GM20431 (cell line): ENCODE data around the gene RSPH3.
"Not testable (repeated sequence)": the region's sequence is repeated elsewhere in the genome, so short reads cannot be mapped to it uniquely, and the experiment has no call there.

Source experiments
- in situ Hi-C: fragments of 300-500 bp; cut with MseI, MboI; formaldehyde crosslinking; loops from one replicate; pipeline ENCODE4 v1.15.0; 2020; ENCODE audit warnings: low sequenced_read_pairs; ENCODE audit not compliant: unreplicated experiment

Gene RSPH3, protein sequence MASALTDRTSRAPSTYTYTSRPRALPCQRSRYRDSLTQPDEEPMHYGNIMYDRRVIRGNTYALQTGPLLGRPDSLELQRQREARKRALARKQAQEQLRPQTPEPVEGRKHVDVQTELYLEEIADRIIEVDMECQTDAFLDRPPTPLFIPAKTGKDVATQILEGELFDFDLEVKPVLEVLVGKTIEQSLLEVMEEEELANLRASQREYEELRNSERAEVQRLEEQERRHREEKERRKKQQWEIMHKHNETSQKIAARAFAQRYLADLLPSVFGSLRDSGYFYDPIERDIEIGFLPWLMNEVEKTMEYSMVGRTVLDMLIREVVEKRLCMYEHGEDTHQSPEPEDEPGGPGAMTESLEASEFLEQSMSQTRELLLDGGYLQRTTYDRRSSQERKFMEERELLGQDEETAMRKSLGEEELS

DNA sequence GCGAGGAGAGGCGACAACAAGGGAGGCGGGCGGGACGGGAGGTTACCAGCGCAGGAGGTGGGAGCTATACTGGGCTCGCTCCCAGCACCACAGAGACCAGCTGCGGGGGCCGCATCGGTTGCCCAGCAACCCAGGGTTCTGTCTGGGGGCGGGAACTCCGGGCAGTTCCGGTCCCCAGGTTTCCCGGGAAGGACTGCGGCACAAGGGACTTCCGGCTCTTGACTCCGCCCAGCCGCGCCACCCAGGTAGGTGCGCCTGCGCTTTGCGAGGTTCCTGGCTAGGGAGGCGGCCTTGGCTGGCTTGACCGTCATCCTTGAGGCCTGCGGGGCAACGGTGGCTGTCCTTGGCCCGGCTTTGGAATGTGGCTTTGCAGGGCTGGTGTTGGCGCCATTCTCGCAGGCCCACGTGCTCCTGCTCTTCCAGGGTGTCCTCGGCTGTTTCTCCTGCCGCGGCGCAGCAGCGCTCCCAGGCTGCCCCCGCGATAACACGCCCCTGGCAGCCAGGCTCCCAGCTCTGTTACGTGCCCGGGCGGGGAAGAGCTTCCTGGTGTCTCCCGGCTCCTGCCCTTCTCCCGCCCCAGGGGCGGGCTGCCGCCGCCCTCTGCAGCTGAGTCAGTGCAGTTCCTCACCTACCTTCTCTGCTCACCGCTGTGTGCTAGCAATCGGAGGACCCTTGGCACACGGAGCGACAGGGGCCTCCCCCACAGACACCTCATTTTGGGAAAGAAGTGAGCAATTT is at the start of gene RSPH3:
Gene RSPH3, minus strand, starts transcription at position 537 of the 738 bp plus-strand sequence. CDS start 652 bp downstream, outside the sequence.
- in situ Hi-C loops, result loop anchor here (10.0 to 25.0 kb wide), 2 partner anchors 105 to 788 kb away; no protein-coding TSS in a partner anchor

DNA sequence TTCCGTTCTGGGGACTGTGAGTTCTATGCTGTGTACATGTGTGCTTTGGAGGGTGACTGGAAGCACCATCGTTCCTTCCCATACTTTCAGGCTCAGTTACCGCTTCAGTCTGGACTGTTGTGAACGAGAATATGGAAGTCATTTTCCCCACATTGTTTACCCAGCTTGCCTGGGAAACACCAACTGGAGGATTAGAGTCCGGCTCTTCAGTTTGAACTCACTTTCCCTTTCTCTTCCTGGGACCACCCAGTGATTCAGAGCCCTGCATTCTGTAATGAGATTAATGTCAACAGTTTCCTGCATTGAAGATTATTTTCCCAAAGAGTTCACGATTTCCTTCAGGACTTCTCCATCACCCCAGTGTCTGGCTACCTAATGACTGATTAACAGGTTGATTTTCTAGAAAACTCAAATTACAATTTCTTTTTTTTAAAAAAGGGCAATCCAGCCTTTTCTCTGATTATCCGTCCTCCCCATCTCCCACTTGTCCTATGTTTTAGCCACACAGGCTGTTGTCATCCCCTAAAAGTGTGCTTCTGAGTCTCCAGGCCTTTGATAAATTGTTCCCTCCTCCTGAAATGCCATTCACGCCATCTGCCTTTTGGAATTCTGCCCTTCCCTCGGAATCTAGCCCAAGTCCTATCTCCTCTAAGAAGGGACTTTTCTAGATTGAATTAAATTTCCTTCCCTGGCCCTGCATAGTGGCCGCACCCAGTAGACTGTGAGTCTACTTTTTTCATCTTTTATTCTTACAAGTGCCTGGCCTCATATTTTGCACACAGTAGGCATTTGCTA is 48.1 kb upstream of the RSPH3 start:
- in situ Hi-C loops, result no loop called here

DNA sequence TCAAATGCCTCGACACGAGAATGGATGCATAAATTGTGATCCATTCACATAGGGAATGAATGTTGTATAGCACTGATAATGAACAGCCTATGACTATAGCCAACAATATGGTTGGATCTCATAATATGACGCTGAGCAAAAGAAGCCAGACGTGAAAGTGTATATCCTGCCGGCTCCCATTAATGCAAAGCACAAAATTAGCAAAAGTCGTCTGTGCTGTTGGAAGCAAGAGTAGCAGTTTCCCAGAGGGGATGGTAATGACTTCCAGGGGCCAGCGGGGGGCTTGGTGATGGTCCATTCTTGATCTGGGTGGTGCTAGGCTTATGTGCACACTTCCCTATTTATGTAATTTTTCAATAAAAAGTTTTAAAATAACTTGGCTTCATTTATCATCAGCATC is 45.8 kb upstream of the RSPH3 start:
- in situ Hi-C loops, result no loop called here

DNA sequence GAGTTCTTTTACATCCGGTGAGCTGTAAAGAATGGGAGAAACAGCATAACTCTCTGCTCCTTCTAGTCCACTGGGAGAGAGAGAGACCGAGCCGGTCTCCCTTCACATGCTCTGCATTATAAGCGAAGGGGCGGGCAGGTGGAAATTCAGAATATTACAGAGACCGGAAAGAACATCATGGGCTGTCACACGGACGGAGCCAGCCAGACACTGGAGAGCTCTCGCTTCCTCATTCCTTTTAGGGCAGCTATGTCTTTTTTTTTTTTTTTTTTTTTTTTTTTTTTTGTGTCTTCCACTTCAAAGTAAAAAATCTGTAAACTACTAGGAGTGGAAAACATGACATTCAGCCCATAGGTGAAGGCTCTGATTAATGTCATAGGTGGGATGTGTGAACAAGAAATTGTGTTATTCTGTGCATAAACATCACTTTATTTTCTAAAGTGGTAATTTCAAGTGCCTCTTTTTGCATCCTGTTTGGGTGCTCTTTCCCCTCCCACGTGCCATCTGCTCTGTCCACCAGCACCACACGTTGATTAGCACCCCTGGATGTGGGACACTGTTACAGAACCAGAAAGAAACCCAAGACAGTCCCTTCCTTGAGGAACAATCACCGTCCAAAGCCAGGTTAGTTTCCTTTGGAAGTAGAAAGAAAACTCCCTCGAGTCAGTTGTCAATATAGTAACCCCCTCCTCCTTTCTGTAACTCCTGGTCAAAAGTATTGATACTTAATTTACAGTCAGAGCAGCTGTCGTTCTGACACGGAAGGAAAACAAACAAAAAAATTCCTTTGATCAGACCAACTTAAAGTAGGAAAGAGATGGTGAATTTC is 45.1 kb upstream of the RSPH3 start, which contains the start of gene TAGAP:
Gene TAGAP, minus strand, starts transcription at position 93 of the 829 bp plus-strand sequence. CDS start 845 bp downstream, outside the sequence.
- in situ Hi-C loops, result no loop called here

DNA sequence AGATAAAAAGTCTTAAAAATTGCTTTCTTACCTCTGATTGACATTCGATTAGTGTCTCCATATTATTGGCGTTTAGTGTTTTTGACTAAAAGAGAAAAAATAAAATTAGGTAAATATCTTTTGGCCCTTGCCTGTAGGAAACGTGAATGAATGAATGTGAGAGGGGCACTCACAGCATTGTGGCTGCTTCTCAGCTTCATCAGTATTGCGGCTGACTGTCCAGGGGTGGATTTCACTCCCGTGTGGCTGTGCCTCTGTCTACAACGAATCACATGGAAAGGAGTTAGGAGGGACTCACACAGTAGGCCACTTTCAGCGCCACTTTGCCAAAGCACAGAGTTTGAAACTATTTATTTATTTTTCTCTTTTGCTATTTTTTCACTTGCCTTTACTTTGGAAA is 43.9 kb upstream of the RSPH3 start:
- in situ Hi-C loops, result no loop called here

DNA sequence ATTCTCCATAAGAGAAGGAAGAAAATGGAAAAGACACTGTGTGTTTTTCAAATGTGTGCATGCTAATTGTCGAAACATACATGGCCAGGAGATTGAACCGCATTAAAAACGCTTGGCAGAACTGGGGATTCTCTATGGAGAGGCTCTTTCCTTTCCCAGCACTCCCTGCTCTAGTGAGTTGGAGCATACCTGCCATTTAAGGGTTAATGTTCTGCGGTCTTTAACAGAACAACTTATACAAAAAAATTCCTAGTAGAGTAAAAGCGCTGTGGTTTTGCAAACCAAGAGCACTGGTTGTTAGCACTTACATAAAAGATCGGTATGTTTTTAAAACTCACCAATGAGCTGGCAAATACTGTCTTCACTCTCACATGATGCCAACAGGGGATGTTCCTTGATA is 43.2 kb upstream of the RSPH3 start:
- in situ Hi-C loops, result no loop called here

DNA sequence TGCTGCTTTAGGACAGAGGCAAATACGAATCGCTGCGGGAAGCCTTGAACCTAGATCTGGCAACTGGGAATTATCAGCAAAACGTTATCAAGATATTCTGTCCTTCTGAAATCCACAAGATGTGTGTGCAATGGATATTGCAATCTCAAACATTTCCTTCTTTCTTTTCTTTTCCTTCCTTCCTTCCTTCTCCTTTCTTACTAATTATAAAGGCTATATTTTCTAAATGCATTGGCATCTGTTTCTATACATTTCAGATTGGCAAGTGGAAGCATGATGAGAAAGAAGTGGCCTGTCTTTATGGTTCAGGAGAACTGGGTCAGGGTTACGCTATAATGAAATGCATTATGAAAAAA is 42.8 kb upstream of the RSPH3 start:
- in situ Hi-C loops, result no loop called here

DNA sequence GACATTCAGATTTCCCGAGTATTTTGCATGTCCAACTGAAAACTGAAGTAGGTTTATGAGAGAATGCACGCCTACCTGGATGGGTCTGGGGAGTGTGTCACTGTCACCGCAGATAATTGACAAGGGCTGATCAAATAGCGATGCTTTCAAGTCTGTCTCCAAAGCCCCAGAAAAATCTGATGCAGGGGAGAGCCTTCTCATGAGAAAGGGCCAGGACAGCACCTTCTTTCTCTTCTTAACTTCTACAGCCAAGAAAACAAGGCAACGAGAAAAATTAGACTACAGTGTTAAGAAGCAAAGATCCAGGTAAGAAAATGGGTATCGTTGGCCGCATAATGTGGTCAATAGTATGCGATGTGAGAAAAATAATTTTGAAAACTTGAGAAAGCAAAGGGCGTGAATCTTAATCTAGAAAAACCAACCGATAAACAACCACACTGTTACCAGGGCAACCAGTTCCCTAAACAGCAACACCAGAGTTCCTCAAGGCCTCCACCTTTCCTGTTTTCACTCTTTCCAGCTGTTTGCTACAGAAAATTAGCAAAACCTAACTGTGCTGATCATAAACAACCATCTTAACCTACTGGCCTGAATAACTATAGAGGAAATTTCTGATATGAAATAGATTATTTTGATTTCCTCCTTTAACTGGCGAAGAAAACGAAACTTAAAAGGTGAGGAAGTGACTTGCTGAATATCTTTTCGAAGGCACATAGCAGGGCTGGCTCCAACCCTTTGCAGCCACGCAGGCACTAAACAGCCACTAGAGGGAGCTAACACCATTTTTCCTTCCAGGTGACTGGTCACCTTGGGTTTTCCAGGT is 42.2 kb upstream of the RSPH3 start:
- in situ Hi-C loops, result no loop called here

DNA sequence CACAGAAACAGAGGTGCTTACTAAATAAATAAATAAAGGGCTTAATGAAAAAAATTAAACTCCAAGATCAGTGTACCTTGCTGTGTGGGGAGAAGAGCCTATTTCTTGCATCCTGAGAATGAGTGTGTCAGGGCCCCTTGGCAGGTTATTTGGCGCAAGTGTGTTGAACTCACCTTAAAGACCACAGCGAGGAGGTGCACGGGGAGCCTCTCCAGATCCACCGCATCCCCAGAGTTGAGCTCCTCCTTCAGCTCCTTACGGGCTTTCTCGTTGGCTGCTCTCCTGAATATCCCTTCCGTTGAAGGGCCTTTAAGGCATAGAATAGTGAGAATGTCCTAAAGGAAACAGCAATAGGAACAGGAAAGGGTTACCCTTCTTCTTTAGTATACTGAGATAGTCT is 41.2 kb upstream of the RSPH3 start:
- in situ Hi-C loops, result no loop called here

DNA sequence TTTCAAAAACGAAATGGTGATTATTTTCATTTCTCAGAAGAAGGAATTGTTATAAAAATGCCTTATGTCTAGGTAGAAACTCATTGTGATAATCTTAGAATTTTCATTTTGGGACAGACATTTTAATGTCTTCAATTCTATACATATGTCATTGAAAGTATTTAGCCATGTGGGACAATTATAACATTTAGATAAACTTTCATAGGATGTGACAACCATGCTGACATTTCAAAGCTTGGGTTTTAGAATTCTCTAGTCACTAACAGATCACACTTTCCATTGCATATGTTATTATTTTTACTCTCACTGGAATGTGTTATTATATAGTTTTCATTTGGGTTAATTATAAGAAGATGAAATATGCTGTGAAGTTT is 39.9 kb upstream of the RSPH3 start:
- in situ Hi-C loops, result no loop called here

DNA sequence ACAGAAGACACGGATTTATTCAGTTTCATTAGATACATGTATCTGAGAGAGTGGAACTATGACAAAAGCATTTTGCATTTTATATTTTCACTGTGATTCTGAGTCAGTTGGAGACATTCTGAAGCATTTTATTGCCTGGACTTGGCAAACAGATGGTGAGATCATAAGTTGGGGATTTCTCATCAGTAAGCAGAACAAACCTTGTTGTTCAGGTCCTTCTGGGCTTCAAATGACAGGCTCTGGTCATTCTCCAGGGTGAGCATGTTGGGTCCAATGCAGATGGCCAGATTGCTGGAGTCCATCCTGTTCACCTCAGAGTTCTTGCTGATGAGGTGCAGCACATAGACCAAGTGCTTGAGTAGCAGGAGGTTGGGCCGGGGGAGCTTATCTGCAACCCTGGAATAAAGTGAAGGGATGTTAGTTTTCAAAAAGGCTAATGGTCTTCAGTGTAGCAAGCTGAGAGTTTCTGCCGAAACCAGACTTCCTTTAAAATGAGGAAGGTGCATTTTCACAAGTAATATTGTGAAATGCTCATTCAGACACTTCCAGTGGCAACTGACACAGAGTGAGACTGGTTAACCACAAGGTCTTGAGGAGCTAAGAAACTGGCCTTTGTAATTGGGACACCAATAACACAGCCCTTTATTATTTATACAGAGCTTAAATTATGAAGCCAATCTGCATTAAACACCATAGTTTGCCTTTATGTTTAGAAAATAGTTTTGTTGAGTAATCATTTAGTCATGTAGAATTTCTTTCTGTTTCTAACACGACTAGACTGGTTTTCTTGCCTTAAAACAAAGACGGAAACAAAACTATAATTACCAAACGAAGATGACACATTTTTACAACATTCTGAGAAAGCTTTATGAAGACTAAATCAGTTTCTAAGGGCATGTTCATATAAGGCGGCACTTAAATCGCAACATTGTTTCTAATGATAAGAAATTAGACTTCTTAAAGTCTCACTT is 39.2 kb upstream of the RSPH3 start:
- in situ Hi-C loops, result no loop called here

DNA sequence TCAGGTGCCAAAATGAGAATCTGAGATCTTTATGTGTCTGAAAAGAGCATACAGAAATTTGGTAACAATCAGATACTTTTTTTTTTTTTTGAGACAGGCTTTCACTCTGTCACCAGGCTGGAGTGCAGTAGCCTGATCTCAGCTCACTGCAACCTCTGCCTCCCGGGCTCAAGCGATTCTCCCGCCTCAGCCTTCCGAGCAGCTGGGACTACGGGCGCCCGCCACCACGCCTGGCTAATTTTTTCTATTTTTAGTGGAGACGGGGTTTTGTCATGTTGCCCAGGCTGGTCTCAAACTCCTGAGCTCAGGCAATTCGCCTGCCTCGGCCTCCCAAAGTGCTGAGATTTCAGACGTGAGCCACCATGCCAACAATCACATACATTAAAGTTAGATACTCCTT is 38.3 kb upstream of the RSPH3 start:
- in situ Hi-C loops, result not testable (repeated sequence)

DNA sequence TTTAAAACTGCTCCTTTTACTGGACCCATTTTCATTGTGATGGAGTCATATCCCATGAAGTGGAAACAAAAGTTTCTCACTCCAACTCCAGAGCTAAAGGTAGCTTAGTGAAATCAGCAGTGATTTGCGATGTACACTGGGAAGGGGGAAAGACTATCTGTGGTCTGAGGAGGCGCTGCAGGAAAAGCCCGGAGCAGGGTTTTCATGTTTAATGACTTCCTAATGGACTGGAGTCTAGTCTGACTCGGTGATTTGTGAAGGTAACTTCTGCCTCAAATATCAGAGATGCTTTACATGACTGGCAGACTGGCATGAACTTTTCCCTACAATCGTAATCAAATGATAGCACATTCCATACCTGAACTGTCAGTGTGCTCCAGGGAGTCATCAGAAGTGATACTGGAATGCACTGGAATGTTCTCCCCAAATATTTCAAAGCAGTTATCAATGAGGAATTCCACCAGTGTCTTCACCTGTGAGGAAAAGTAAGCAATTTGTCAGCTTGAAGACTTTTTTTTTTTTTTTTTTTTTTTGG is 37.8 kb upstream of the RSPH3 start:
- in situ Hi-C loops, result no loop called here

DNA sequence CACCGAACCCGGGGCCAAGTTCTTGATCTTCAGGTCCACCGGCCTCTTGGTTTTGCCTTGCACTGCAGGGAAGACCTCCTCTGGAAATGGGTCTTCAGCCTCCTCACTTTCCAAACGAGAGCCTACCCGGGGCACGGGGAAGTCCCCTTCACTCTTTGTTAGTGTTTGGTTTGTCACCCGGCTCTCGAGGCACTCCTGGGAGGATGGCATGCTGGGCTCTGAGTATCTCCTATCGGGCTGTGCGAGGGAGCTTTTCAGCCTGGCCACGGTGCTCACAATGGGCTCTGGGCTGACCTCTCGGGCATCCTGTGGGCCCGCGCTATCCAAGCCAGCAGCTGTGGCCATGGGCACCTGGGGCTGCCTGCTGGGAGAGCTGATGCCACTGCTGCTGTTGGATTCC is 36.7 kb upstream of the RSPH3 start:
- in situ Hi-C loops, result no loop called here

DNA sequence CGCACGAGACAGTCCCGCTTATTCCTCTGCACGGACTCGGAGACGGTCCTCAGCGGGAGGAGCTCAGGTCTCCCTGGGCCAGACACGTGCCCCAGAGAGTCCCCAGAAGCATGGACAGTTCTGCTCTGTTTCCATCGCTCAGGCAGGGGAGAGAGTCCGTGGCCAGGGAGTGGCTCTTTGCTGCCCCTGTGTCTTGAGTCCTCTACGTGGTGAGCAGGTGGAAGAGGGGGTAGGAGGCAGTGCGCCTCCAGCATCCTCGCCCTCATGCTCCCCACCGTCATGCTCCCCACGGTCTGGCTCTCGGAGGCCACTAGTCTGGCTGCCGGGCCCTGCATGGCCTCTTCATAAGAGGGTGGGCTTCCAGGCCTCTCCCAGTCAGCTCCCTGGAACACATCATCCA is 35.9 kb upstream of the RSPH3 start:
- in situ Hi-C loops, result no loop called here

DNA sequence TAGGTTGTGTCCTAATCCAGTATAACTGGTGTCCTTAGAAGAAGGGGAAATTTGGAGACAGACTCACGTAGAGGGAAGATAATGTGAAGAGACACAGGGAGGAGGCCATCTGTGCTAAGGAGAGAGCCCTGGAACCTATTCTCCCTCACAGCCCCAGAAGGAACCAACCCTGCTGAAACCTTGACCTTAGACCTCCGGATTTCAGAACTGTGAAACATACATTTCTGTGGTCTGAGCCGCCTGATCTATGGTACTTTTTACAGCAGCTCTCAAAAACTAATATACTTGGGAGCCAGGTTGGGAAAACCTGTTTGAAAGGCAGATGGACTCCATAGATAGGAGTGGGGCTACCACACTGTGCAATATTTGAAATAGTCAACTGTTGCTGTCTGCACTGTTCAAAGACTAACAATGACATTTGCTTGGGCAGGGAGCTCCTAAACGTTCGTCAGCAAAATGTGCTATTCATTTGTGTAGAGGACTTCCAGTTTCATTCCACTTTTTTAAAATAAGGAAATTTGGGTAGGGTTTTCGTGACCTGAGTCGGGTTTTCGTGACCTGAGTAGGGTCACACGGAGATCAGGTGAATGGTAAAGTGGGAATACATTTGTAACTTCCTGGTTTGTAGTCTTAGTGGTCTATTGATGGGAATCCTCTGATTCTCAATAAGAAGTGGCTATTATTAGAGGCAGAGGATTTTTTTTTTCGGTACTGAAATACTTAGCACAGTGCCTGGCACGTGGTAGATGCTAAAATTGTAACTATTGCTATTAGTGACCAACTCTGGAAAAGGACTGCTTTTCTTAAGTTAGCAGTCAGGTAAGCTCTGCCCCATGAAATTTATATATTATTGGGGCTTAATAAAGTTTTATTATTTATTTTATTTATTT is 33.4 kb upstream of the RSPH3 start:
- in situ Hi-C loops, result no loop called here

DNA sequence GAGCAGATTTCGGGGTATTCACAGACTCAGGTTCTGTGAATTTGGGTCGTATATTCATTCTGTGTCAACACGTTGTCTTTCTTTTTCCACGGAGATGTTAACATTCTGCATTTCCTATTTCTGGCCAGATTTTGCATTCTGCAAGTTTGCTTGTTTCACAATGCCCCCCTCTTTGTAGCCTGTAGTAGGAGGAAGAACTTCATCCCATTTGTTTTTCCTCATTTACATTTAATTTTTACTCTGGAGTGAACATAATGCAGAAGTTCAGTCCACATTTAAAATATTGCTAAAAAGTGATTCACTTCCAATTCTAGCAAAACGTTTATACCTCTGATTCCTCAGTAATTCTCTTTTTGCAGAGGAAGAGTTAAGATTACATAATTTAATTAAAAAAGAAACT is 31.8 kb upstream of the RSPH3 start:
- in situ Hi-C loops, result no loop called here
